Measurements from ENCODE around the gene METRN.

DNA sequence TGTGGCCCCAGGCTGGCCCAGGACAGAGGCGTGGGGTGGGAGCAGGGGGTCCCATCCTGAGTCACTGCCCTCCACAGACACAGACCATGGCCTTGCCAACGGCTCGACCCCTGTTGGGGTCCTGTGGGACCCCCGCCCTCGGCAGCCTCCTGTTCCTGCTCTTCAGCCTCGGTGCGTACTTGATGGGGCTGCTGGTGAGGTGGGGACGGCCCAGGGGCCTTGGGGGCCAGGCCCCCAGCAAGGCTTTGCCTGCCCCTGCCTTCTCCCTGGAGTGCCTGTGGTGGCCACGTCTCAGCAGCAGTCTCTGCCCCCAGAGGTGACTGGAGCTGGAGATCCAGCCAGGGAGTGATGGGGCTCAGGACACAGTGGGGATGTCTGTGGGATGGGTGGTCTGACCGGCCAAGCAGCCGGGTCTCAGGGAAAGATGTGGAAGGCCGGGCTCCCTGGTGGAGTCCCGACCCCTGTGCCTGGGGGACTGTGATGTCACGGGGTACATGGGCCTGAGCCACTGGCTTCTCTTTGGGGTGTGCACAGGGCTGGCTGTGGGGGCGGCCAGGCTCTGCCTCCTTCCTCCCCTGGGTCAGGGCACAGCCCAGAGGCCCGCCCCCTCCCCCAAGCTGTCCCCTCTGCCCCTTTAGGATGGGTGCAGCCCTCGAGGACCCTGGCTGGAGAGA is 47.8 kb downstream of the METRN start:
- TF ChIP-seq, protein P1, sequence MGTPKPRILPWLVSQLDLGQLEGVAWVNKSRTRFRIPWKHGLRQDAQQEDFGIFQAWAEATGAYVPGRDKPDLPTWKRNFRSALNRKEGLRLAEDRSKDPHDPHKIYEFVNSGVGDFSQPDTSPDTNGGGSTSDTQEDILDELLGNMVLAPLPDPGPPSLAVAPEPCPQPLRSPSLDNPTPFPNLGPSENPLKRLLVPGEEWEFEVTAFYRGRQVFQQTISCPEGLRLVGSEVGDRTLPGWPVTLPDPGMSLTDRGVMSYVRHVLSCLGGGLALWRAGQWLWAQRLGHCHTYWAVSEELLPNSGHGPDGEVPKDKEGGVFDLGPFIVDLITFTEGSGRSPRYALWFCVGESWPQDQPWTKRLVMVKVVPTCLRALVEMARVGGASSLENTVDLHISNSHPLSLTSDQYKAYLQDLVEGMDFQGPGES (IDR thresholded peaks at IDR 0.05; ENCODE audit: low read depth, low read length): no peak
- TF ChIP-seq, protein P2, sequence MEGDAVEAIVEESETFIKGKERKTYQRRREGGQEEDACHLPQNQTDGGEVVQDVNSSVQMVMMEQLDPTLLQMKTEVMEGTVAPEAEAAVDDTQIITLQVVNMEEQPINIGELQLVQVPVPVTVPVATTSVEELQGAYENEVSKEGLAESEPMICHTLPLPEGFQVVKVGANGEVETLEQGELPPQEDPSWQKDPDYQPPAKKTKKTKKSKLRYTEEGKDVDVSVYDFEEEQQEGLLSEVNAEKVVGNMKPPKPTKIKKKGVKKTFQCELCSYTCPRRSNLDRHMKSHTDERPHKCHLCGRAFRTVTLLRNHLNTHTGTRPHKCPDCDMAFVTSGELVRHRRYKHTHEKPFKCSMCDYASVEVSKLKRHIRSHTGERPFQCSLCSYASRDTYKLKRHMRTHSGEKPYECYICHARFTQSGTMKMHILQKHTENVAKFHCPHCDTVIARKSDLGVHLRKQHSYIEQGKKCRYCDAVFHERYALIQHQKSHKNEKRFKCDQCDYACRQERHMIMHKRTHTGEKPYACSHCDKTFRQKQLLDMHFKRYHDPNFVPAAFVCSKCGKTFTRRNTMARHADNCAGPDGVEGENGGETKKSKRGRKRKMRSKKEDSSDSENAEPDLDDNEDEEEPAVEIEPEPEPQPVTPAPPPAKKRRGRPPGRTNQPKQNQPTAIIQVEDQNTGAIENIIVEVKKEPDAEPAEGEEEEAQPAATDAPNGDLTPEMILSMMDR (IDR thresholded peaks at IDR 0.05): no peak
- no peak for TF ChIP-seq TAF1 (IDR thresholded peaks at IDR 0.05; ENCODE audit: borderline replicate concordance, low read depth, low read length)
- TF ChIP-seq SMC3 (IDR thresholded peaks at IDR 0.05; ENCODE audit: low read depth, low read length): no peak
